NCI-H187 treated with DMSO at 0.1 percent for 48 hours (cell line): ENCODE results near the gene ERAS.
"Not testable (repeated sequence)": the region's sequence is repeated elsewhere in the genome, so short reads cannot be mapped to it uniquely, and the experiment has no call there.

Experiments
- DNase-seq: peaks from one replicate; lab custom pipeline; 2025; lab: John Stamatoyannopoulos, UW

ERAS gene

DNA sequence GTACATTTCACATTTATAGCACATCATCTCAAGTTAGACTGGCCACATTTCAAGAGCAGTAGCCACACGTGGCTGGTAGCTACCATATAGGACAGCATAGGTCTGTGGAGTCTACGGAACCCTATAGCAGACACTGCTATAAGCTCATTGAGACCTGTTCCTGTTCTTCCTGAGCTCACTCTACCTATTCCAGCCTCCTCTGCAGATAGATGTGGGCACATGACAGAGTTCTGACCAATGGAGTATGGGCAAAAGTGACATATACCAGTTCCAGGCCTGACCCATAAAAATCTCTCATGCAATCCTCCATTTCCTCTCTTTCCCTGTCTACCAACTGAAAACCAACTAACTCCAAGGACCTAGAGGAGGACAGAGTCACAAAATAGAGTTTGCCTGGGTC is 28.0 kb upstream of the ERAS start:
- no peak for DNase-seq

GRCh38 chrX:48800574-48801279 is 25.6 kb upstream of the ERAS start:
- no peak for DNase-seq

GRCh38 chrX:48801280-48802088 is 24.8 kb upstream of the ERAS start, which contains the start of gene HDAC6:
TSS of gene HDAC6 (plus strand) at chrX:48802067. CDS start at chrX:48802693, 626 bp downstream.
- peak; percentile 91 for DNase-seq

DNA sequence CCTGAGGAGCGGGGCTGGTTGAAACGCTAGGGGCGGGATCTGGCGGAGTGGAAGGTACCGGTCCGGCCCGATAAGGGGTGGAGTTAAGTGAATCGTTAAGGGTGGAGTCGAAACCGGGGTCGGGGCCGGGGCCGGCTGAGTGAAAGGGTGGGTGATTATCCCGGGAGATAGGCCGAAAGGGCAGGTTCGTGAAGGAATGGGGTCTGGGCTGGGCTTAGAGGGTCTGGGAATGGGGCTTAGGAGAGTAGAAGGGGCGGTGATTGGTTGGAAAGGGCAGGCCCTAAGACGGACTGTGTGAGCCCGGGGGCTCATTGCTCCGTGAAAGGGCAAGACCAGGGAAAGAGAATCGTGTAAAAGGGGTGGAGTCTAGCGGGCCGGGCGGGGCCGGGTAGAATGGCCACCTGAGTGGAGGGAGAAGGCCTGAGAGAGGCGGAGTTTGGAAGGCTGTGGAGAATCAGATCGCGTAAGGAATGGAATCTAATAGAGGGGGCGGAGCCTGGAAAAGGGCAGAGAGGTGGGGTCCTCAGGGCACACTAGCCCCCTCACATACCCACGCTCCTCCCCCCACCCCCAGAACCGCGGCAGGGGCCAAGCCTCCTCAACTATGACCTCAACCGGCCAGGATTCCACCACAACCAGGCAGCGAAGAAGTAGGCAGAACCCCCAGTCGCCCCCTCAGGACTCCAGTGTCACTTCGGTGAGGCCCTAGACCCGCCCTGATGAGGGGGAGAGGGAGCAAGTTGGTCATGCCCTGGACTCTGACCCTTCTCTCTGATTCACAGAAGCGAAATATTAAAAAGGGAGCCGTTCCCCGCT is 24.0 kb upstream of the ERAS start:
- peak; percentile 33 for DNase-seq

- DNase-seq, result no peak
Observed at GRCh38 chrX:48802905-48803200, 23.5 kb upstream of the ERAS start.

- DNase-seq, result no peak
Observed at GRCh38 chrX:48806081-48806480, 20.2 kb upstream of the ERAS start.

- DNase-seq, result no peak
Observed at GRCh38 chrX:48813644-48814043, 12.7 kb upstream of the ERAS start.

DNA sequence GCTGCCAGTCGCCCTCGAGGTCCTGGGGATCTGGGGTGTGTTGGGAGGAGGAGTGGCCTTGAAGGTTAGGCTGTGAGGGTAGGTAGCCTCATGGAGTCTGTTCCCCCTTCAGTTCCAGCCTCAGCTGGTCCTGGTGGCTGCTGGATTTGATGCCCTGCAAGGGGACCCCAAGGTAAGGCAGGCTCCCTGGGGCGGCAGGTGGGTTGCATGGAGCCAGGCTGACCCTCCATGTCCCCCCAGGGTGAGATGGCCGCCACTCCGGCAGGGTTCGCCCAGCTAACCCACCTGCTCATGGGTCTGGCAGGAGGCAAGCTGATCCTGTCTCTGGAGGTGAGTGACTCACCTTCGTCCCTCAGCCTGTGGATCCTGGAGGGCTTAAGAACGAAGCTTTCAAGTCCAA is 11.6 kb upstream of the ERAS start:
- DNase-seq, result no peak

DNA sequence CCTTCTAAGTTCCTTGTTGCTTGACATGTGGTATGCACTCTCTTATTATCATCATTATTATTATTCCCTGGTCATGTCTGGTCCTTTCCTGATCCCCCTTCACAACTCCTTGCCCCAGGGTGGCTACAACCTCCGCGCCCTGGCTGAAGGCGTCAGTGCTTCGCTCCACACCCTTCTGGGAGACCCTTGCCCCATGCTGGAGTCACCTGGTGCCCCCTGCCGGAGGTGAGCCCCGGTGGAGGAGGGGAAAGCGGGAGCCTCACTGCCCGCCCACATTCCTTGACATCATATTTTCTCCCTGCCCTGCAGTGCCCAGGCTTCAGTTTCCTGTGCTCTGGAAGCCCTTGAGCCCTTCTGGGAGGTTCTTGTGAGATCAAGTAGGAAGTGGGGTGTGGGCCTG is 11.0 kb upstream of the ERAS start:
- DNase-seq, result no peak

GRCh38 chrX:48816014-48816810 is 10.1 kb upstream of the ERAS start:
- DNase-seq, result no peak

DNA sequence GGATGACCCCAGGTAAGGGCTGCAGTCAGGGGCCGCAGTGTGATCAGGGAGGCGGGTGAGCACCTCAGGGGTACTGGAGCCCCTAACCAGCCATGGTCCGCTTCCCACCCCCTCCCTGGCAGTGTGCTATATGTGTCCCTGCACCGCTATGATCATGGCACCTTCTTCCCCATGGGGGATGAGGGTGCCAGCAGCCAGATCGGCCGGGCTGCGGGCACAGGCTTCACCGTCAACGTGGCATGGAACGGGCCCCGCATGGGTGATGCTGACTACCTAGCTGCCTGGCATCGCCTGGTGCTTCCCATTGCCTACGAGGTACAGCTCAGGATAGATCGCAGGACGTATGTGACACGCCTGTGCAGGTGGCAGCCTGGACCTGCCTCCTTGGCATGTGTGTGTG is 8.2 kb upstream of the ERAS start:
- no peak for DNase-seq

GRCh38 chrX:48818866-48819265 is 7.4 kb upstream of the ERAS start:
- no peak for DNase-seq

DNA sequence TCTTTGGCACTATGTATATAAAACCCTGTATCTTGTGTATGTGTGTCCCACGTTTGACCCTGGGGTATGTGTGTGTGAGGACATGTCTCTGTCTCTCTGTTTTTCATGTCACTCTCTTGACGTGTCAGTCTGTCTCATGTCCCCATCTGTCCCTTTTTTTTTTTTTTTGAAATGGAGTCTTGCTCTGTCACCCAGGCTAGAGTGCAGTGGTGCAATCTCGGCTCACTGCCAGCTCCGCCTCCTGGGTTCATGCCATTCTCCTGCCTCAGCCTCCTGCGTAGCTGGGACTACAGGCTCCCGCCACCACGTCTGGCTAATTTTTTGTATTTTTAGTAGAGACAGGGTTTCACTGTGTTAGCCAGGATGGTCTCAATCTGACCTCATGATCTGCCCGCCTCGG is 6.9 kb upstream of the ERAS start:
- DNase-seq, result not testable (repeated sequence)

DNA sequence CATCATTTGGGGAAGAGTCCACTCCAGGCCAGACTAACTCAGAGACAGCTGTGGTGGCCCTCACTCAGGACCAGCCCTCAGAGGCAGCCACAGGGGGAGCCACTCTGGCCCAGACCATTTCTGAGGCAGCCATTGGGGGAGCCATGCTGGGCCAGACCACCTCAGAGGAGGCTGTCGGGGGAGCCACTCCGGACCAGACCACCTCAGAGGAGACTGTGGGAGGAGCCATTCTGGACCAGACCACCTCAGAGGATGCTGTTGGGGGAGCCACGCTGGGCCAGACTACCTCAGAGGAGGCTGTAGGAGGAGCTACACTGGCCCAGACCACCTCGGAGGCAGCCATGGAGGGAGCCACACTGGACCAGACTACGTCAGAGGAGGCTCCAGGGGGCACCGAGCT is 3.3 kb upstream of the ERAS start:
- DNase-seq, result no peak

- no peak for DNase-seq
Observed at GRCh38 chrX:48824066-48824465, 2.2 kb upstream of the ERAS start.

DNA sequence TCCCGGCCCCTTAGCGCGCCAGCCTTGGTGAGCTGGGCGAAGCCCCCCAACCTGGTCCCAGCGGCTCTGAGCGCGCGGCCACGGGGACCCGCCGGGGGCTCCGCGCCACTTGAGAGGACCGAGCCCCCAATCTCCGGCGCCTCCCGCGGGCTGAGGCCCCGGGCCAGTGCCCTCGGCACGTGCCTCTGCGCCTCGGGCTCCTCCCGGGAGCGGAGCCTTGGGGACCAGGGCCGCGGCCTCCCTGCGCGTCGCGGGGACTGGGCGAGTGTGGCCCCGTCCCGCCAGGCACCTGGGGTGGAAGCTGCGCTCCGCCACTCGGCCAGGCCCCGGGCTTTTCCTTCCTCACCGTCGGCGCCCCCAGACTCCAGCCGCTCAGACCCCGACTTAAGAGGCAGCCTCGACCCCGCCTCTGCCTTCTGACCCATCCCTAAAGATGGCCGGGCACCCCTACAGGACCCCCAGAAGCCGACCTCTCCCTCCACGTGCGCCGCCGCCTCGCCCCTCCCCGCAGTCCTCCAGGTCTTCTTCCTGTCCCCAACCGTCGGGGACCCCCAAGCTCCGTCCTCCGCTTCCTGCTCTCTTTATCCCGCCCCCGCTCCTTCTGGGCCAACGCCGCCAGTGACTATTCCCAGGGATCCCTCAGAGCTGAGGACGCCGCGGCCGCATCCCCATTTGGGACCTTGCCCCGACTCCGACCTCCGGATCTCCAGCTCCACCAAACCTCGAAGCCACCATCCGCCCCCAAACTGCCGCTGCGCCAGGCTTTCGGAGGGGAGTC is 752 bp downstream of the ERAS start:
- no peak for DNase-seq

DNA sequence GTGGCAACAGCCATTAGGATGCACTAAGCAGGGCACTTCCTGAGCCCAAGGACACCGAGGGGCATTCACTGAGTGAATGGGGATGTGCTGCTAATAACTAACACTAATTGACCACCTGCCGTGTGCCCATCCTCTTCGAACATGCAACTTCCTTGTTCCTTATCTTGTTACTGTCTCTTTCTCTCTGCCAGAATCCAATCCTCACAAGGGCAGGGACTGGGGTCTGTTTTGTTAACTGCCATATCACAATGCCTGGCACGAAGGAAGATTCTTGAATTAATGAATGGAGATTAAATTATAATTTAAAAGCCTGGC is 1.3 kb downstream of the ERAS start:
- no peak for DNase-seq

DNA sequence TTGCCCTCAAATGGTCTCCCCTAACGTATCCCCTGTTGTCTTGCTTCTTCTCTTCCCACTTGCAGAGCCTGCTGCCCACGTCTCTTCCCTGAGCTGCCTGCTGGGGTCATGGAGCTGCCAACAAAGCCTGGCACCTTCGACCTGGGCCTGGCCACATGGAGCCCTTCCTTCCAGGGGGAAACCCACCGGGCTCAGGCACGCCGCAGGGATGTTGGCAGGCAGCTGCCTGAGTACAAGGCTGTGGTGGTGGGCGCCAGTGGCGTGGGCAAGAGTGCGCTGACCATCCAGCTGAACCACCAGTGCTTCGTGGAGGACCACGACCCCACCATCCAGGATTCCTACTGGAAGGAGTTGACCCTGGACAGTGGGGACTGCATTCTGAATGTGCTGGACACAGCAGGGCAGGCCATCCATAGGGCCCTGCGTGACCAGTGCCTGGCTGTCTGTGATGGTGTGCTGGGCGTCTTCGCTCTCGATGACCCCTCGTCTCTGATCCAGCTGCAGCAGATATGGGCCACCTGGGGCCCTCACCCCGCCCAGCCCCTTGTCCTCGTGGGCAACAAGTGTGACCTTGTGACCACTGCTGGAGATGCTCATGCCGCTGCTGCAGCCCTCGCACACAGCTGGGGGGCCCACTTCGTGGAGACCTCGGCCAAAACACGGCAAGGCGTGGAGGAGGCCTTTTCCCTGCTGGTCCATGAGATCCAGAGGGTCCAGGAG is 2.9 kb downstream of the ERAS start:
- DNase-seq, result no peak

DNA sequence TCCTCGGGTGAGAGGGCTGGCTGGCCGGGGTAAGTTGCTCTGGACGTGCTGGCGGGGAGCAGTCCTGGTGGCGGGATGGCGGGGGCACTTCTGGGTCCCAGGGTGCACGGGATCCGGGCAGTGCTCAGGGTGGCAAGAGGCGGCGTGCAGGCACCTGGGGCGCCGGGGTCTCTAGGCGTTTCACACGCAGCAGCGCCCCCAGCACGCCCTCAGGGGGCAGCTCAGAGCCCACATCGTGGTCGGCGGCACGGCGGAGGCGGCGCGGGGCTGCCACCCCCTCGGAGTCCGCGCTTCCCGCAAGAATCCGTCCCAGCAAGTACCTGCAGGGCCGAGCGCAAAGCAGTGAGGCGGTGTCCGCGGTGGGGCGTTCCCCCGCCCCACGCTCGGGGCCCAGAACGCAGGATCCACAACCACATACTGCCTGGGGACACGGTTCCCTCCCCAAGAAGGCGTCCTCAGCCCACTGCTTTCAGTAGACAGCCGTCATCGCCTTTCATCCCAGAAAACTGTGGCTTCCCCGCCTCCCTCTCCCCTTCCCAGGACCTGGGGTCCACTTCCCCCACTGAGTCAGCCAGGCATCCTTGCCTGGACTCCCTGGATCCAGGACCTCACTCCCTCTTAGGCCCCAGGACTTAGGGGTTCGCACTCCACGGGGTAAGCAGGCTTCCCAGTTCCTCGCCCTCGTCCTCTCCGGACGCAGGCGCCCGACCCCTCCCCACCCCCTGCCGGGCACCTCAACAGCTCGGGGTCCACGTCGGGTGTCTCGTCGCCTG is 5.0 kb downstream of the ERAS start:
- no peak for DNase-seq

DNA sequence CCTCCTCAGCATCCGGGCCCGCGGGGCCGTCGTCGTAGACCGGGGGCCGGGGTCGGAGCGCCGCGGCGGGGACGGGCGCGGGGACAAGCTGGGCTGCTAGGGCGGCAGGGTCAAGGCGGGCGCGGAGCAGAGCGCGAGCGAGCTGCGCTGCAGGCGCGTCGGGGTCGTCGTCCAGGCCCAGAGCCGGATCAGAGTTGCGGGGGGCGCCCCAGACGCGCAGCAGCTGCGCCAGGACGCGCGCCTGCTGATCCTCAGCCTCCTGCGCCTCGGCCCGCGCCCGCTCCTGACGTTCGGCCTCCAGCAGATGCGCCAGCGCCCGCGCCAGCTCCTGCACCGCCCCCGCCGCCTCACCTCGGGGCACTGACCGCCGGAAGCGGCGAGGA is 5.6 kb downstream of the ERAS start:
- no peak for DNase-seq
